MM.1S (cell line): ENCODE data around the gene DRAM1.

Source experiments
- DNase-seq: peaks from one replicate; pipeline ENCODE4 v3.0.0-alpha.2; 2015
- H2AFZ ChIP-seq: fragments of 300-600 bp; sonication (generic); 2 replicates; pipeline ENCODE4 v1.6.0; 2016; ENCODE audit warnings: antibody characterized with exemption, low read length
- H3F3A ChIP-seq: fragments of 300-600 bp; sonication (generic); 2 replicates; pipeline ENCODE4 v1.6.1; 2016; ENCODE audit warnings: mild to moderate bottlenecking, antibody characterized with exemption, low read length, moderate library complexity, mixed read lengths; ENCODE audit not compliant: insufficient read depth
- H3K27ac ChIP-seq: fragments of 300-600 bp; sonication (generic); 2 replicates; pipeline ENCODE4 v1.5.1; 2016; ENCODE audit warnings: mild to moderate bottlenecking, low read length
- H3K27me3 ChIP-seq: fragments of 300-600 bp; sonication (generic); replicated peaks from 2 replicates; pipeline ENCODE4 v1.6.0; 2016; ENCODE audit warnings: low read length; ENCODE audit not compliant: insufficient read depth
- H3K36me3 ChIP-seq: fragments of 300-600 bp; sonication (generic); replicated peaks from 2 replicates; pipeline ENCODE4 v1.6.1; 2016; ENCODE audit warnings: mild to moderate bottlenecking, low read length, mixed read lengths; ENCODE audit not compliant: insufficient read depth
- H3K4me1 ChIP-seq: fragments of 300-600 bp; sonication (generic); 2 replicates; pipeline ENCODE4 v1.6.1; 2016; ENCODE audit warnings: low read length, mixed read lengths
- H3K4me2 ChIP-seq: fragments of 300-600 bp; sonication (generic); 2 replicates; pipeline ENCODE4 v1.6.0; 2016; ENCODE audit warnings: low read depth, low read length
- H3K4me3 ChIP-seq: fragments of 300-600 bp; sonication (generic); 2 replicates; pipeline ENCODE4 v1.5.1; 2016; ENCODE audit warnings: low read length, mixed read lengths
- H3K79me2 ChIP-seq: fragments of 300-600 bp; sonication (generic); 2 replicates; pipeline ENCODE4 v1.6.1; 2016; ENCODE audit warnings: mixed run types, low read length, mixed read lengths
- H3K9ac ChIP-seq: fragments of 300-600 bp; sonication (generic); 2 replicates; pipeline ENCODE4 v1.6.1; 2016; ENCODE audit warnings: low read length, mixed read lengths
- H3K9me2 ChIP-seq: fragments of 300-600 bp; sonication (generic); replicated peaks from 2 replicates; pipeline ENCODE4 v1.6.1; 2016; ENCODE audit warnings: mild to moderate bottlenecking, low read length, mixed read lengths; ENCODE audit not compliant: insufficient read depth
- H3K9me3 ChIP-seq: fragments of 300-600 bp; sonication (generic); replicated peaks from 2 replicates; pipeline ENCODE4 v1.6.1; 2016; ENCODE audit warnings: mild to moderate bottlenecking, low read length, mixed read lengths; ENCODE audit not compliant: insufficient read depth
- H4K20me1 ChIP-seq: fragments of 300-600 bp; sonication (generic); 2 replicates; pipeline ENCODE4 v1.6.1; 2016; ENCODE audit warnings: mild to moderate bottlenecking, low read length, moderate library complexity, mixed read lengths; ENCODE audit not compliant: insufficient read depth
- EZH2 ChIP-seq: fragments of 300-600 bp; sonication (generic); optimal IDR thresholded peaks from 2 replicates; pipeline ENCODE3; 2017; ENCODE audit warnings: low read depth, mild to moderate bottlenecking, antibody characterized with exemption, low read length, mixed read lengths
- EZH2phosphoT487 ChIP-seq: fragments of 300-600 bp; sonication (generic); IDR thresholded peaks from 2 replicates; pipeline ENCODE4 v1.6.1; 2018; ENCODE audit warnings: antibody characterized with exemption, low read length
- TF ChIP-seq, protein P1 (sequence below): fragments of 300-600 bp; sonication (generic); IDR thresholded peaks from 2 replicates; pipeline ENCODE4 v1.5.1; 2016; ENCODE audit warnings: antibody characterized with exemption, low read length, mixed read lengths

The DRAM1 gene

DNA sequence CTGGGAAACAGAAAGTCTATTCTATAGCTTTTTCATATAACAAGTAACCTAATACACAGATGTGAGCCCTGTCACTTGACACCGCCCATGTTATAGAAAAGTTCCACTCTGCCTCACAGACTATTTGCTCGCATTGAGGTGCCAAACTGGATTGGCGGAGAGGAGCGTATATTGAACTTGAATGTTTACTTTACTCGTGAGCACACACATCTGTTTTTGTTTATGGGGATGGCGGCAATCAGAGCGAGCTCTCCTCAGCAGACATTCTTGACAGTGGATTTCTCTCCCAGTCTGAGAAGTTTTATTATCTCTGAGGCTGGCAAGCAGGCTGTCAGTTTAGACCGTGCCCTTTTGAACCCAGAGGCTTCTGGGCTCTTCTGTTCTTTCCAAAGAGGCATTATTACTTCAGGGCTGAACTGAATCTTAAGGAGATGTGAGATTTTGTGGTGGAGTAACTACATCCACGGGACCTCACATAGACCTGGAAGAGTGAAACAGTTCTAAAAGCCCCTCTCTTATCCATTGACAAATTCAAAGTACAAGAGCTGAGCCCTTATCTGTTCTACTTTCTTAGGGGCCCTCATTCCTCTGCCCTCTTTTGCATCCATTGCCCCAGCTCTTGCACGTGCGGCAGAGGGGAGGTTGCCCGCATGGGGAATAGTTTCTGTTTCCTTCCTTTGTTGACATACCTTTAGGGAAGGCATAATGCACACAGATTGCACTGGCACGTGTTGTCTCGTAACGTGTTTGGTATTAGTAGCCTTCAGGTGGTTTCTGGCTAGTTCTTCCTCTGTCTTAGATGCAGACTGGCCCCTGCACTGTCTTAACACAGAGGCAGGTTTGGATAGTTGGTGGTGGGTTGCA lies 68.2 kb downstream of the DRAM1 start:
- Histone ChIP-seq H3K27me3 (no peaks in the 10 kb centered on the region), H3K4me2 (no peak overlapping the region), H3K36me3 (no peaks in the 10 kb centered on the region), H4K20me1 (no peaks in the 10 kb centered on the region), H3F3A (0 out of 2 replicates have a peak, but pooled peaks cover 3% of the 10 kb centered on the region), H3K9me3 (no peaks in the 10 kb centered on the region), H3K9ac (no peak overlapping the region), H2AFZ (no peak overlapping the region), H3K27ac (no peak overlapping the region), H3K9me2 (no peaks in the 10 kb centered on the region), H3K4me1 (peaks cover 12% of the 10 kb centered on the region; the same call in 1 of the 2 replicates), H3K79me2 (no peaks in the 10 kb centered on the region), H3K4me3 (no peak overlapping the region)
- TF ChIP-seq EZH2 (no peak), EZH2phosphoT487 (no peak)
- TF ChIP-seq, protein P1, sequence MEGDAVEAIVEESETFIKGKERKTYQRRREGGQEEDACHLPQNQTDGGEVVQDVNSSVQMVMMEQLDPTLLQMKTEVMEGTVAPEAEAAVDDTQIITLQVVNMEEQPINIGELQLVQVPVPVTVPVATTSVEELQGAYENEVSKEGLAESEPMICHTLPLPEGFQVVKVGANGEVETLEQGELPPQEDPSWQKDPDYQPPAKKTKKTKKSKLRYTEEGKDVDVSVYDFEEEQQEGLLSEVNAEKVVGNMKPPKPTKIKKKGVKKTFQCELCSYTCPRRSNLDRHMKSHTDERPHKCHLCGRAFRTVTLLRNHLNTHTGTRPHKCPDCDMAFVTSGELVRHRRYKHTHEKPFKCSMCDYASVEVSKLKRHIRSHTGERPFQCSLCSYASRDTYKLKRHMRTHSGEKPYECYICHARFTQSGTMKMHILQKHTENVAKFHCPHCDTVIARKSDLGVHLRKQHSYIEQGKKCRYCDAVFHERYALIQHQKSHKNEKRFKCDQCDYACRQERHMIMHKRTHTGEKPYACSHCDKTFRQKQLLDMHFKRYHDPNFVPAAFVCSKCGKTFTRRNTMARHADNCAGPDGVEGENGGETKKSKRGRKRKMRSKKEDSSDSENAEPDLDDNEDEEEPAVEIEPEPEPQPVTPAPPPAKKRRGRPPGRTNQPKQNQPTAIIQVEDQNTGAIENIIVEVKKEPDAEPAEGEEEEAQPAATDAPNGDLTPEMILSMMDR, result no peak
- DNase-seq, result no peak

DNA sequence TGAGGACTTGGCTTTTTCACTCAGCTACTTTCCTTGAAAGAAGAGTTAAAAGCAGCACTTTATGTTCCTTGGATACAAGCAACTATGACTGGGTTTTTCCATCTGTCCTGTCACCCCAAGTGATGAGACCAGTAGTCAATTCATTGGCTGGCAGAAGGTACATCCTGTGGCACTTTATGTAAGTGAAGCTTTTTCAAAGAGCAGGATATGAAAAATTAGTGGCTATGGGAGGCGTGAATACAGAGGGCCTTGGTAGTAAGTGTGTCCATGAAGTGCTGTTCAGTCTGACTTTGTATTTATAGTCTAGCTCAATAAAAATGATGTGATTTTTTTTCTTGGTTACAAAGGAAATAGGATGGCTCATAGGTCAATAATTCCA lies 68.8 kb downstream of the DRAM1 start:
- Histone ChIP-seq H3K36me3 (no peaks in the 10 kb centered on the region), H3K79me2 (no peaks in the 10 kb centered on the region), H3K9ac (no peak overlapping the region), H3K4me3 (no peak overlapping the region), H3K4me2 (no peak overlapping the region), H3K9me2 (no peaks in the 10 kb centered on the region), H3K27me3 (no peaks in the 10 kb centered on the region), H3K9me3 (no peaks in the 10 kb centered on the region), H4K20me1 (no peaks in the 10 kb centered on the region), H2AFZ (no peak overlapping the region), H3K27ac (no peak overlapping the region), H3F3A (0 out of 2 replicates have a peak, but pooled peaks cover 3% of the 10 kb centered on the region), H3K4me1 (peaks cover 9% of the 10 kb centered on the region; the same call in 1 of the 2 replicates)
- no peak for TF ChIP-seq EZH2
- TF ChIP-seq, protein P1, result no peak
- no peak for TF ChIP-seq EZH2phosphoT487
- DNase-seq, result no peak

DNA sequence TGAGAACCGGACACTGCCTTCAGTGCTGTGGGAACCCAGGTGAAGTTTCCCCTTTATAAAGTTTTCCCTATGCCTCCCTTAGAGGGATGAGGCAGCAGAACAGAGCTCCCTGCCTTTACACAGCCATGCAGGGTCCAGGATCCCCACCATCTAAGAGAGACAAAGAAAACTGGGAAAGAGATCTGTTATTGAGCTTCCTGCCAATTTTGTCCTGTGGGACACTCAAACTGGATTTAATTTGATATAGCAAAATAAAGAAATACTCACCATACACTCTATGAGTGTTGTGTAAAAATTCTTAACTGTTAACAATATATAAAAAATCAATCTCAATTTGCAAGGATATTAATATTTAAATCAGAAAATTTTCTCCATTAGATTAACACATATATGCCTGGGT lies 69.9 kb downstream of the DRAM1 start:
- no peak overlapping the region for H3K27ac ChIP-seq
- H3K27me3 ChIP-seq, result no peaks in the 10 kb centered on the region
- no peak overlapping the region for H3K9ac ChIP-seq
- no peak overlapping the region for H2AFZ ChIP-seq
- no peaks in the 10 kb centered on the region for H3F3A ChIP-seq
- H3K79me2 ChIP-seq, result no peaks in the 10 kb centered on the region
- H3K9me3 ChIP-seq, result no peaks in the 10 kb centered on the region
- TF ChIP-seq EZH2 (no peak), EZH2phosphoT487 (no peak)
- TF ChIP-seq, protein P1, result no peak
- no peaks in the 10 kb centered on the region for H3K4me1 ChIP-seq
- no peak overlapping the region for H3K4me2 ChIP-seq
- no peaks in the 10 kb centered on the region for H3K36me3 ChIP-seq
- H3K9me2 ChIP-seq, result no peaks in the 10 kb centered on the region
- no peak overlapping the region for H3K4me3 ChIP-seq
- no peak for DNase-seq
- no peaks in the 10 kb centered on the region for H4K20me1 ChIP-seq
